ENCODE measurements around the gene USP46. TPM values are rescaled to one million over a fixed set of nuclear protein-coding genes. Genes with fewer than 3 reads are reported as not detected.

The USP46 gene
- total and polyA plus RNA-seq, 2 of the 4 experiments (the other 2 are of a cell fraction), result 9.3 to 15.4 TPM

- Histone ChIP-seq H3K4ac (ENCODE audit: low read depth, low read length) (no peak overlapping the region), H2BK5ac (ENCODE audit: low read depth, low read length, poor library complexity, severe bottlenecking) (no peak overlapping the region), H2BK120ac (ENCODE audit: low read depth, low read length) (no peak overlapping the region), H4K91ac (ENCODE audit: insufficient read depth, low read depth, low read length) (no peak overlapping the region), H3K18ac (ENCODE audit: low read depth, low read length) (no peak overlapping the region), H3K36me3 (ENCODE audit: control insufficient read depth, insufficient read depth, low read length) (no peaks in the 10 kb centered on the region), H4K20me1 (ENCODE audit: insufficient read depth, low read length) (no peaks in the 10 kb centered on the region), H4K8ac (ENCODE audit: low read depth in 2 of 2, low read length in 2 of 2) (no peak overlapping the region), H3K79me1 (ENCODE audit: low read depth in 1 of 2, low read length in 2 of 2) (no peaks in the 10 kb centered on the region), H3K9ac (ENCODE audit: low read depth, low read length) (no peak overlapping the region), H3K14ac (replicated peaks; ENCODE audit: low read depth, low read length) (no peak overlapping the region), H2BK15ac (ENCODE audit: low read depth, low read length) (no peak overlapping the region), H3K9me1 (ENCODE audit: insufficient read depth, low read length) (no peaks in the 10 kb centered on the region), H3K9me3 (ENCODE audit: control insufficient read depth, insufficient read depth, low read length) (no peaks in the 10 kb centered on the region), H2BK20ac (ENCODE audit: low read depth, low read length) (no peak overlapping the region), H2AFZ (replicated peaks; ENCODE audit: low read length, poor library complexity) (no peak overlapping the region), H3K4me1 (ENCODE audit: control insufficient read depth, insufficient read depth, low read length) (no peaks in the 10 kb centered on the region), H3K4me3 (ENCODE audit: insufficient read depth, low read depth, low read length) (no peak overlapping the region), H4K5ac (ENCODE audit: low read depth, low read length) (no peak overlapping the region), H2AK9ac (replicated peaks; ENCODE audit: low read depth, low read length, poor library complexity) (no peak overlapping the region), H3K27me3 (ENCODE audit: control insufficient read depth, insufficient read depth, low read length) (no peaks in the 10 kb centered on the region), H2AK5ac (ENCODE audit: low read depth, low read length) (no peak overlapping the region), H3K23ac (ENCODE audit: low read depth, low read length) (no peak overlapping the region), H3K4me2 (ENCODE audit: low read depth, low read length) (no peak overlapping the region), H3K56ac (ENCODE audit: extremely low read depth, insufficient read depth, low read length) (no peak overlapping the region), H3K27ac (ENCODE audit: insufficient read depth, low read length) (no peak overlapping the region)
- intact Hi-C loops (cut with micrococcal nuclease) (no loop called here), in situ Hi-C loops (cut with MboI; ENCODE audit: low sequenced_read_pairs) (no loop called here), dilution Hi-C loops (cut with HindIII; ENCODE audit: low sequenced_read_pairs, unreplicated experiment) (no loop called here)
- ChIA-PET CTCF (interaction anchor here (0.6 kb wide), 1 partner anchor 774 kb away, joined by 3 read pairs; no protein-coding TSS in a partner anchor), POLR2A (ENCODE audit: unreplicated experiment) (no interaction called here)
- TF ChIP-seq CHD1 (IDR thresholded peaks at IDR 0.05; ENCODE audit: low read depth, low read length) (no peak), MAFK (IDR thresholded peaks at IDR 0.05; ENCODE audit: low read depth, low read length) (no peak), FOS (IDR thresholded peaks at IDR 0.05; ENCODE audit: low read depth, low read length) (no peak), MAZ (IDR thresholded peaks at IDR 0.05; ENCODE audit: borderline replicate concordance, low read depth, low read length) (no peak), POLR2A (IDR thresholded peaks at IDR 0.05; ENCODE audit: low read depth, low read length) (no peak), RAD21 (IDR thresholded peaks at IDR 0.05; ENCODE audit: low read length) (no peak), BHLHE40 (IDR thresholded peaks at IDR 0.05; ENCODE audit: low read depth, low read length) (no peak), SMC3 (IDR thresholded peaks at IDR 0.05; ENCODE audit: low read depth, low read length) (no peak), RCOR1 (IDR thresholded peaks at IDR 0.05; ENCODE audit: insufficient replicate concordance, low read length) (no peak), CEBPB (IDR thresholded peaks at IDR 0.05; ENCODE audit: low read depth, low read length) (no peak), MXI1 (IDR thresholded peaks at IDR 0.05; ENCODE audit: borderline replicate concordance, low read depth, low read length) (no peak), NFE2L2 (IDR thresholded peaks at IDR 0.05; ENCODE audit: low read depth, low read length) (no peak)
- TF ChIP-seq, protein P1, sequence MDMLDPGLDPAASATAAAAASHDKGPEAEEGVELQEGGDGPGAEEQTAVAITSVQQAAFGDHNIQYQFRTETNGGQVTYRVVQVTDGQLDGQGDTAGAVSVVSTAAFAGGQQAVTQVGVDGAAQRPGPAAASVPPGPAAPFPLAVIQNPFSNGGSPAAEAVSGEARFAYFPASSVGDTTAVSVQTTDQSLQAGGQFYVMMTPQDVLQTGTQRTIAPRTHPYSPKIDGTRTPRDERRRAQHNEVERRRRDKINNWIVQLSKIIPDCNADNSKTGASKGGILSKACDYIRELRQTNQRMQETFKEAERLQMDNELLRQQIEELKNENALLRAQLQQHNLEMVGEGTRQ (IDR thresholded peaks at IDR 0.05; ENCODE audit: low read depth, low read length), result no peak
- TF ChIP-seq, protein P2, sequence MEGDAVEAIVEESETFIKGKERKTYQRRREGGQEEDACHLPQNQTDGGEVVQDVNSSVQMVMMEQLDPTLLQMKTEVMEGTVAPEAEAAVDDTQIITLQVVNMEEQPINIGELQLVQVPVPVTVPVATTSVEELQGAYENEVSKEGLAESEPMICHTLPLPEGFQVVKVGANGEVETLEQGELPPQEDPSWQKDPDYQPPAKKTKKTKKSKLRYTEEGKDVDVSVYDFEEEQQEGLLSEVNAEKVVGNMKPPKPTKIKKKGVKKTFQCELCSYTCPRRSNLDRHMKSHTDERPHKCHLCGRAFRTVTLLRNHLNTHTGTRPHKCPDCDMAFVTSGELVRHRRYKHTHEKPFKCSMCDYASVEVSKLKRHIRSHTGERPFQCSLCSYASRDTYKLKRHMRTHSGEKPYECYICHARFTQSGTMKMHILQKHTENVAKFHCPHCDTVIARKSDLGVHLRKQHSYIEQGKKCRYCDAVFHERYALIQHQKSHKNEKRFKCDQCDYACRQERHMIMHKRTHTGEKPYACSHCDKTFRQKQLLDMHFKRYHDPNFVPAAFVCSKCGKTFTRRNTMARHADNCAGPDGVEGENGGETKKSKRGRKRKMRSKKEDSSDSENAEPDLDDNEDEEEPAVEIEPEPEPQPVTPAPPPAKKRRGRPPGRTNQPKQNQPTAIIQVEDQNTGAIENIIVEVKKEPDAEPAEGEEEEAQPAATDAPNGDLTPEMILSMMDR (conservative IDR thresholded peaks at IDR 0.05; ENCODE audit: low read depth, low read length), result no peak
- DNase-seq (no peak), ATAC-seq (ENCODE audit: low read depth) (no peak)
- no CpG with 5 or more reads among the region's 3 CpGs for WGBS, 2 experiments (ENCODE audit: extremely low coverage in 2 of 2, insufficient read length in 1 of 2)
- BruUV-seq (replicated peaks), result no TSS peak
Measured at GRCh38 chr4:52675111-52675510, 16.0 kb upstream of the USP46 start.
